ENCODE data around the gene AFF2.

Gene AFF2

GRCh38 chrX:149036086-149036485 lies 535.7 kb downstream of the AFF2 start:
- DNase-seq = no peak

- no peak for DNase-seq
Observed at GRCh38 chrX:149037281-149037870, 537.0 kb downstream of the AFF2 start.

- no peak for DNase-seq
Observed at GRCh38 chrX:149039057-149039456, 538.6 kb downstream of the AFF2 start.

- no peak for DNase-seq
Observed at GRCh38 chrX:149040873-149041535, 540.6 kb downstream of the AFF2 start.

- no peak for DNase-seq
Observed at GRCh38 chrX:149043401-149043800, 543.0 kb downstream of the AFF2 start.

GRCh38 chrX:149044471-149044870 lies 544.1 kb downstream of the AFF2 start:
- DNase-seq = no peak

- DNase-seq = no peak
Observed at GRCh38 chrX:149045645-149046210, 545.3 kb downstream of the AFF2 start.
